ENCODE data around the gene NDUFS6.

NDUFS6 gene

GRCh38 chr5:1865486-1865885 is 64.3 kb downstream of the NDUFS6 start:
- no peaks in the 10 kb centered on the region for H3K9me3 ChIP-seq (ENCODE audit: control insufficient read depth in 1 of 2, low read length in 2 of 2)
- H3K27ac ChIP-seq (ENCODE audit: low read length) = no peak overlapping the region
- no peaks in the 10 kb centered on the region for H3K36me3 ChIP-seq (ENCODE audit: control insufficient read depth in 1 of 2, insufficient read depth in 2 of 2, low read length in 2 of 2)
- peaks cover 21% of the 10 kb centered on the region for H3K27me3 ChIP-seq (ENCODE audit: low read depth, low read length)
- no peak overlapping the region for H3K4me3 ChIP-seq (ENCODE audit: low read depth in 1 of 2, low read length in 2 of 2)
- no peaks in the 10 kb centered on the region for H3K4me1 ChIP-seq (ENCODE audit: control insufficient read depth in 1 of 2, insufficient read depth in 2 of 2, low read length in 2 of 2)

All from muscle layer of duodenum (tissue), 2 donors.